Measurements from ENCODE around the gene TCF4. TPM values are rescaled to one million over a fixed set of nuclear protein-coding genes. Genes with fewer than 3 reads are reported as not detected.

TCF4 gene
- total and polyA plus RNA-seq, 2 experiments from 2014 or later, result 77.7 to 89.2 TPM

GRCh38 chr18:55457028-55457427 is 131.0 kb downstream of the TCF4 start:
- H3K9me2 ChIP-seq (ENCODE audit: insufficient read depth), result no peaks in the 10 kb centered on the region
- Mint-ChIP-seq H3K36me3 (ENCODE audit: low read depth) (no peaks in the 10 kb centered on the region; the same call in 2 of the 3 replicates), H3K9me3 (no peaks in the 10 kb centered on the region), H3K27me3 (ENCODE audit: insufficient read depth, low read depth, poor library complexity) (peaks cover 7% of the 10 kb centered on the region), H3K4me1 (peaks cover 55% of the 10 kb centered on the region), H3K4me3 (no peak overlapping the region), H3K27ac (no peak overlapping the region)
- H3K79me2 ChIP-seq (replicated peaks; ENCODE audit: insufficient read depth), result peaks cover 65% of the 10 kb centered on the region
- no peak for DNase-seq (ENCODE audit: low spot score)
- H3K4me1 ChIP-seq (ENCODE audit: insufficient read depth), result peaks cover 29% of the 10 kb centered on the region
- no peak overlapping the region for H3K4me2 ChIP-seq
- H3K27ac ChIP-seq (ENCODE audit: low read depth), result no peak overlapping the region
- no peaks in the 10 kb centered on the region for H3F3A ChIP-seq (replicated peaks; ENCODE audit: low read depth)
- no peaks in the 10 kb centered on the region for H3K36me3 ChIP-seq (ENCODE audit: insufficient read depth)
- H3K27me3 ChIP-seq (ENCODE audit: insufficient read depth), result no peaks in the 10 kb centered on the region
- ATAC-seq, result no peak
- TF ChIP-seq, protein P1, sequence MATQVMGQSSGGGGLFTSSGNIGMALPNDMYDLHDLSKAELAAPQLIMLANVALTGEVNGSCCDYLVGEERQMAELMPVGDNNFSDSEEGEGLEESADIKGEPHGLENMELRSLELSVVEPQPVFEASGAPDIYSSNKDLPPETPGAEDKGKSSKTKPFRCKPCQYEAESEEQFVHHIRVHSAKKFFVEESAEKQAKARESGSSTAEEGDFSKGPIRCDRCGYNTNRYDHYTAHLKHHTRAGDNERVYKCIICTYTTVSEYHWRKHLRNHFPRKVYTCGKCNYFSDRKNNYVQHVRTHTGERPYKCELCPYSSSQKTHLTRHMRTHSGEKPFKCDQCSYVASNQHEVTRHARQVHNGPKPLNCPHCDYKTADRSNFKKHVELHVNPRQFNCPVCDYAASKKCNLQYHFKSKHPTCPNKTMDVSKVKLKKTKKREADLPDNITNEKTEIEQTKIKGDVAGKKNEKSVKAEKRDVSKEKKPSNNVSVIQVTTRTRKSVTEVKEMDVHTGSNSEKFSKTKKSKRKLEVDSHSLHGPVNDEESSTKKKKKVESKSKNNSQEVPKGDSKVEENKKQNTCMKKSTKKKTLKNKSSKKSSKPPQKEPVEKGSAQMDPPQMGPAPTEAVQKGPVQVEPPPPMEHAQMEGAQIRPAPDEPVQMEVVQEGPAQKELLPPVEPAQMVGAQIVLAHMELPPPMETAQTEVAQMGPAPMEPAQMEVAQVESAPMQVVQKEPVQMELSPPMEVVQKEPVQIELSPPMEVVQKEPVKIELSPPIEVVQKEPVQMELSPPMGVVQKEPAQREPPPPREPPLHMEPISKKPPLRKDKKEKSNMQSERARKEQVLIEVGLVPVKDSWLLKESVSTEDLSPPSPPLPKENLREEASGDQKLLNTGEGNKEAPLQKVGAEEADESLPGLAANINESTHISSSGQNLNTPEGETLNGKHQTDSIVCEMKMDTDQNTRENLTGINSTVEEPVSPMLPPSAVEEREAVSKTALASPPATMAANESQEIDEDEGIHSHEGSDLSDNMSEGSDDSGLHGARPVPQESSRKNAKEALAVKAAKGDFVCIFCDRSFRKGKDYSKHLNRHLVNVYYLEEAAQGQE (IDR thresholded peaks at IDR 0.05; ENCODE audit: unreplicated experiment), result no peak
- TF ChIP-seq ETS1 (IDR thresholded peaks at IDR 0.05) (no peak), CTCF (conservative IDR thresholded peaks at IDR 0.05; ENCODE audit: low read depth in 2 of 2) (no peak), POLR2AphosphoS5 (IDR thresholded peaks at IDR 0.05; ENCODE audit: low read depth) (no peak), CREB1 (CRISPR knock-in tag; IDR thresholded peaks at IDR 0.05; ENCODE audit: low read depth) (no peak), ZNF331 (CRISPR knock-in tag; IDR thresholded peaks at IDR 0.05; ENCODE audit: low read depth) (no peak), EZH2 (IDR thresholded peaks at IDR 0.05; ENCODE audit: low read depth, unreplicated experiment) (no peak), STAT1 (IDR thresholded peaks at IDR 0.05; ENCODE audit: unreplicated experiment) (no peak), NANOG (IDR thresholded peaks at IDR 0.05; ENCODE audit: borderline replicate concordance) (no peak), JUNB (IDR thresholded peaks at IDR 0.05; ENCODE audit: unreplicated experiment) (no peak), ZNF114 (CRISPR knock-in tag; IDR thresholded peaks at IDR 0.05) (no peak), EZH2phosphoT487 (IDR thresholded peaks at IDR 0.05; ENCODE audit: unreplicated experiment) (no peak)
- H4K20me1 ChIP-seq (replicated peaks; ENCODE audit: insufficient read depth), result peaks cover 6% of the 10 kb centered on the region; the same call in 1 of the 2 replicates
- H2AFZ ChIP-seq, result no peak overlapping the region
- no peak overlapping the region for H3K4me3 ChIP-seq

Data from GM23338 (cell line).